NCI-H345 treated with DMSO at 0.1 percent for 48 hours (cell line): ENCODE results near the gene FAM78A.
"Not testable (repeated sequence)": the region's sequence is repeated elsewhere in the genome, so short reads cannot be mapped to it uniquely, and the experiment has no call there.

Source experiments
- DNase-seq: peaks from one replicate; lab custom pipeline; 2025; ENCODE audit not compliant: unreplicated experiment; lab: John Stamatoyannopoulos, UW

The FAM78A gene

DNA sequence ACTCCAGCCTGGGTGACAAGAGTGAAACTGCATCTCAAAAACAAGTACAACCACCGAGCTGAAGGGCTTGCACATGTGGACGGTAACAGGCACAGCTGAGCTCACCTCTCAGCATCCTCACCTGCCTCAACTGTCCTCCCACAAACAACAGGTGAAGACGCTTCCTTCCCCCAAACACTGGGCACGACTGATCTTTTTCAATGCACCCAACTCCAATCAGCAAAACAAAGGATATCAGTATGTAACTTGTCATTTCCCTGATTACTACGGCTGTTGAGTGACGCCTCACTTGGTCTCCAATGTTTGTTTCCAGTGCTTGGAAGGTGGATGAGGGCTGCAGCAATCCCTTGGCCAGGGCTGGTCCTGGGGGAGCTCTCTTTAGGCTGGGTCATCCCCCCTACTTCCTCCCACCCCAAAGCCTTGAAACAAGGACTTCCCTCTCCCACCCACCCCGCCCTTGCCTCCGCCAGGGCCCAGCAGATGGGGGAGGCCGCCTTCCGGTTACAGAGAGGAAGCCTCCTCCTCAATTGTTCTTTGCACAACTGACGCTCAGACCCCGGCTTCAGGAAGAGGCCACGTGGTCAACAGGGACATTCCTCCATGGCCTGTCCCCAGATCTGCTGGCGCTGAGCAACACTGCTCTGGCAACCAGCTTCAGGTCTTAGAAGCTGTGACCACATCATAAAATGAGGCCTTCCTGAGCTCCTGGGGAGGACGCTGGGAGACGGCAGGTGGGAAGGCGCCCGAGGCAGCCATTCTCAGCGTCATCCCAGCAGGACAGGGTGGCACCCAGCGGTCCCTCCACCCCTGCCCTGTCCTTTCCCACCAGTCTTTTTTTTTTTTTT is 5.9 kb downstream of the FAM78A start:
- no peak for DNase-seq

DNA sequence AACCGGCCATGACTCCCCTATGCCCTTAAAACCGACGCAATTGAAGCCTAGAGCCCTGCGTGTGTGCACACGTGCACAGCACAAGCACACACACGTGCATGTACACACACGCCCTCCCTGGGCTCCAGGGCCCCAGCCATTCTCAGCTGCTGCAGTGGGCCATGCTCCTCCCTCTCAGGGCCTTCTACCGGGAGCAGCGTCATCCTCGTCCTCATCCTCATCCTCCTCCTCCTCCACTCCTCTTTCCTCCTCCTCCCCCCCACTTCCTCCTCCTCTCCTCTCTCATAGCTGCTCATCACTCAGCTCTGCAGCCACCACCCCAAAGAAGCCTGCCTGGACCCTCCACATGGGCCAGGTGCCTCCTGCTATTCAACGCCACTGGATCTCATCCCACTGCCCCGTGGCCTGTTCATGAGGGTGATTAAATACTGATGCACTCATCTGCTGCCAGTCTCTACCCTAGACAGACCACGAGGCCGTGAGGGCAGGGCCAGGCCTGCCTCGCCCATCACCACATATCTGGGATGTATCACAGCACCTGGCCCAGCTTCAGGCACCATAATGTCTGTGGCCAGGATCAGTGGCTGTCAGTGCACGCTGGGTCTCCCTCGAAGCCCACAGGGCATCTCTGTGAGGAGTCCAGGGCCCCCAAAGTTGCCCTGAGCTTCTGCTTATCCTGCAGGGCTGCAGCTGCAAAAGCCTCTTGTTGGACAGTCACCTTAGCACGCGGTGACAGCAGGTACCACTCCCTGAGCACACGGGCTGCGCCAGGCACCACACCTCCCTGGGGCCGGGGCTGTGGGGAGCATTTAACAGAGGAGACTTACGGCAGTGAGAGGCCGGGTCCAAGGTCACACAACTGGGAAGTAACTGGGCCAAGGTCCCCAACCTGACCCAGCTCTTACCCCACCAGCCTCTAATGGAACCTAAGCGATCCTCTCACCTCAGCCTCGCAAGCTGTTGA is 9.8 kb downstream of the FAM78A start:
- no peak for DNase-seq

DNA sequence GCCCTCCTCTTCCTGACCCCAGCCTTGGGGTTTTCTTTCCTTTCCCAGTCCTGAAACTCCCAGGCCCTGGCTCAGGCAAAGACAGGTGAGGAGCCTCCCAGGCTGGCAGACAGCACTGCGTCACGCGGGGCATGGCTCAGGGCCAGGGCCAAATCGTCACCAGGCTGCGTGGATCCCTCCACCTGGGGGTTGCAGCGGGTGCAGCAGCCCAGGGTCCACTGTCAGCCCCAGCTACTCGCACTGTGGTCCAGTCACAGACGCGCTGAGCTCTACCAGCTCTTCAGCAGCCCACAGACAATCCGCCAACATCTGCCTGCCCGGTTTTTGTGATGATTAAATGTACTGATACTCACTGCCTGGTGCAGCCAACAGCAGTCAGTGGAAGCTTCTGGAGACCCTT is 12.1 kb downstream of the FAM78A start:
- no peak for DNase-seq

DNA sequence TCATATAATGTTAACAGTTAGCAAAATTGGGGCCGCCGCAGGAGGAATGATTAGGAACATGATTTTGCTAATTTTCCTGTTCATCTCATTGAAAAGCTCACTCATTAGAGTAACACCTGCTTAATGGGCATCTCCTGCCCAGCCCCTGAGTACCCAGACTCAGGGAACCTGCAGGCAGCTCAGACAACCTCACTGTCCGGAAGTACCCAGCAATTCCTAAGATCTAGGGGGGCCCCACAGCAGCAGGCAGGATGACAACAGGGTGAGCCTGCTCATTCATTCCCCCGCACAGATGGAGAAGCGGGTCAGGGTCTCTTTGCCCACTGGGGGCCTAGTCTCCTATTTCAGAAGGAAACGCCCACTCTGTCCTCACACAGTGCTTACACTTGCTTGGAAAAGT is 12.6 kb downstream of the FAM78A start:
- DNase-seq = no peak

DNA sequence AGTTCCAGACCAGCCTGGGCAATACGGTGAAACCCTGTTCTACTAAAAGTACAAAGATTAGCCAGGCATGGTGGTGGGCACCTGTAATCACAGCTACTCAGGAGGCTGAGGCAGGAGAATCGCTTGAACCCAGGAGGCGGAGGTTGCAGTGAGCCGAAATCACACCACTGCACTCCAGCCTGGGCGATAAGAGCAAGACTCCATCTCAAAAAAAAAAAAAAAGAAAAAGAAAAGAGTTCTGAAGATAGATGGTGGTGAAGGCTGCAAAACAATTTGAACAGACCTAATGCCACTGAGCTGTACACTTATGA is 13.3 kb downstream of the FAM78A start:
- DNase-seq = not testable (repeated sequence)

DNA sequence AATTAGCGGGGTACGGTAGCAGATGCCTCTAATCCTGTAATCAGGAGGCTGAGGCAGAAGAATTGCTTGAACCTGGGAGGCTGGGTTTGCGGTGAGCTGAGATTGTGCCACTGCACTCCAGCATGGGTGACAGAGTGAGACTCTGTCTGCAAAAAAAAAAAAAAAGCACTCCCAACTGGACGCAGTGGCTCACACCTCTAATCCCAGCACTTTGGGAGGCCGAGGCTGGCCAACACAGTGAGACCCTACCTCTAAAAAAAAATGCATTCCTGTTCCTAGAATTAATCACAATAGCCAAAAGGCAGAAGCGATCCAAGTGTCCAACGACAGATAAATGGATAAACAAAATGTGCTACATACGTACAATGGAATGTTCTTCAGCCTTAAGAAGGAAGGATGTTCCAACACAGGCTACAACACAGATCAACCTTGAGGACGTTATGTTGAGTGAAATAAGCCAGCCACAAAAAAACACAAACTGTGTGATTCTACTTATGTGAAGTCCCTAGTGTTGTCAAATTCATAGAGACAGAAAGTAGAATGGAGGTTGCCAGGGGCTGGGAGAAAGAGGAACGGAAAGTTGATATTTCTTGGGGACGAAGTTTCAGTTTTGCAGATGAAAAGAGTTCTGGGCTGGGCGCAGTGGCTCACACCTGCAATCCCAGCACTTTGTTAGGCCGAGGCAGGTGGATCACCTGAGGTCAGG is 13.8 kb downstream of the FAM78A start:
- DNase-seq = no peak

DNA sequence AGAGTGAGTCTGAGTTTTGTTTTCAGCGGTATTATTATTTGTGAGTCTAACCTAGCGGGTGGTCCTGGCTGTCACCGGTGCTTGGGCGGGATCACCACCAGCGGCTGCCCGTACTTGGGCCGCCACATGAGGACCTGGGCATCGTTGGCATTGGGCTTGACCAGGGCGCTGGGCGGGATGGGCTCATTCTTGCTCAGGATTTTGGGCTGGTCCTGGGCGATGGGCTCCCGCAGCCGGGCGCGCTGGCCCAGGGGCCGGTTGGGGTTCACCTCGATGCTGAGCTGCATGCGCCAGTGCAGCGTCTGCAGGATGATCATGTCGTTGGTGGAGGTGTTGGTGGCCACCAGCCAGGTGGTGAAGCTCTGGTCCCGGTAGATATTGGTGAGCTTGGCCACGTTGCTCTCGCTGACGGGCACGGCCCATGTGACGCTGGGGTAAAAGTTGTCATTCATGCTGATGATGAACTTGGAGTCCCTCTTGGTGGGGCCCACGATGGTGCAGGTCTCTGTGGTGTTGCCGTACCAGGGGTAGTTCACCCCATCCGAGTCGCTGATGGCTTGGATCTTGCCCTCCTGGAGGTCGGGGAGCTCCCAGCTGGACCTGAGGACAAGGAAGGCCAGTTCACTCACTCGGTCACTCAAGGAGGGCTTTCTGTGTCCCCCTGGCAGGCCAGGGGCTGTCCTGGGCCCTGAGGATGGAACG is 15.4 kb downstream of the FAM78A start:
- DNase-seq = no peak

DNA sequence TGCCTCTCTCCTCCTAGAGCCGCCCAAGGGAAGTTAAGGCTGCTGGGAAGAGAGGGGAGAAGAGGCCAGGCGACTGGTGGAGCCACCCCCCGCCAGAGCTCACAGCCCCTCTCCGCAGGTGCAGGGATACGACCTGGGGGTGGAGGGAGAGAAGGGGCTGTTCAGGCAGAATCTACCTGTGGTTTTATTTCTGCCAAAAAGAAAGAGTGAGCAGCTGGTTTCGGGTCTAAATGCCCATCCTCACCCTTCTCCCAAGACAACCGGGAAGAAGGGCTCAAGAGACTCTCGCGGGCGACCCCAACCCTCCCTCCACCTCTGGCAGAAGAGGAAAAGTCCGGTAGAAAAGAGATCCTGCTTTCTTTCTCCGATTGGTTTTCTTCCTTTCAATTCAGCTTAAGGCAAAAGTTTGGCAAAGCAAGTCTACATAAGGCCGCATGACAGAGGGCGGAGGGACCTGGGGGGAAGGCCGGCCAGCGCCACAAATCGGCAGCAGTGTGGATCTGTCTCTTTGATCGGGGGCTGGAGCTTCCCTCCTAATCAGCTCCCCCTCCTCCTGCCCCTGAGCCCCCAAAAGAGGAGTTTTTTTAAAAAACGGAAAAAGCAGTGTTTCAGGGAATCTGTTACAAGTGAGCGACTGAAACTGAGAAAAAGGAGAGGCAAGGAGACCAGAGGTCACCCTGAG is 16.3 kb downstream of the FAM78A start:
- DNase-seq = no peak

DNA sequence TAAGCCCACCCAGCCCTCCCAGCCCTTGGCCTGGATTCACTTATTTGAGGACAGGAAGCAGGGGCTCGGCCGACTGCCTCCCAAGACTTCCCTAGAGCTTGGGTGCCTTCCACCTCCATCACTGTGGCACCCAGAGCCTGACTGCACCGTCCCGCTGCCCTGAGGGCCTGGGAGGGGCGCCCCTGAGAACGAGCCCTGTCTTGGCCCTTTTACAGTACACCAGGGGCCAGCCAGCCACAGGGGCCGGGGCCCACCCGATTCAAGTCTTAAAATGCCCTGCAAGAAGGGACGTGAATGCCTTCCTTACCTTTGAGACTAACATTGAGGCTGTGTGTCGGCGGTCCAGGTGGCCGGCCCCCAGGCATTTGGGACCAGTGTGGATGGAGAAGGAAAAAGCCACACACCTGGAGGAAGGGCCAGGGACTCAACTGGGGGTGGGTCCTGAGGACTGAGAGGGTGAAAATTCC is 16.8 kb downstream of the FAM78A start:
- no peak for DNase-seq

DNA sequence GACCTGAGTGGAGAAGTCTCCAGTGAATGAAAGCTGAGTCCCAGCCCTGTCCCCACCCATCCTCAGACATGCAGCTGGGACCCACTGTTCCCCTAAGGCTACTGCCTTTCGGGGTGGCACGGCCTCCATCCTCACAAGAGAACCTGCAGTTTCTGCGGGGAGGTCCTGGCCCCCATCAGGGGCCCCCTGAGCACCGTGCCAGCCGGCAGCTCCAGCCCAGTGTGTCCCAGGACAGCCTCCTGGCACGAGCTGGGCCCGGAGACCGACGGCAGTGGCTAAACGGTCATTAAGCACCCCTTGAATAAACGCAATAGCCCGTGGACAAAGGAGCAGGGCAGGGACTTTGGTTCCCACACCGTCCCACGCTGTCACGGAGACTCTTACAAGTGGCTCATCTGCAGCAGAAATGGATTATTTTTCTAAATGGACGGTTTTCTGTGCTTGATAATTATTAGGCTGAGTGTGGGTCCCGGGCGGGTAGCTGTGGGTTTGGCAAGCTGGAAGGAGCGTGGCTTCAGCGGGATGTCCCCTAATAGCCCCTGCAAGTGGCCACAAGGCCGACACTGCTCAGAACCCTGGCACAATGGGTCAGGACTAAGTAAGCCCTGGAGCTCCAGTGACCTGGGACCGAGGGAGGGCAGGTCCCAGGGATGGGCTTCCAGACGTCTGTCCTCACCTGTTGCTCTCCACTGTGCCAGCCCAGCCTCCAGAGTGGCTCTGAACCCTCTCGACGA is 17.4 kb downstream of the FAM78A start:
- DNase-seq = no peak

DNA sequence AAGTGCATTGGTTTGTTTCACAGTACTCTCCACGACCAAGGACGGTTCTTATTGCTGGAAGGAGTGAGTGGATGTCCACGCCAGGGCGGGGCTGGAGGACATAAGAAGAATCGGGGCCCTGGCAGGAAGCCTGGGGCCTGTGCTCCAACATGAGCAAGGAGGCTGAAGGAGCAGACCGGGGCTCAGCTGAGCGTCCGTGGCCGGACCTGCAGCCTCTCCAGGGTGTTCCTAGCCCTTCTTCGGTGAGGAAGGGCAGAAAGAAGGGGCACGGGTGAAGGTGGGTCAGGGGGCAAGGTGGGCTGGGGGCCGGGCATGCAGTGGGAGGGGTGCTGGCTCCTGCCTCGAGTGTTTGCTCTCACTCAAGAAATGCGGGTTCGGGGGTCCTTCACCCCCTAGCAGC is 18.1 kb downstream of the FAM78A start:
- no peak for DNase-seq

DNA sequence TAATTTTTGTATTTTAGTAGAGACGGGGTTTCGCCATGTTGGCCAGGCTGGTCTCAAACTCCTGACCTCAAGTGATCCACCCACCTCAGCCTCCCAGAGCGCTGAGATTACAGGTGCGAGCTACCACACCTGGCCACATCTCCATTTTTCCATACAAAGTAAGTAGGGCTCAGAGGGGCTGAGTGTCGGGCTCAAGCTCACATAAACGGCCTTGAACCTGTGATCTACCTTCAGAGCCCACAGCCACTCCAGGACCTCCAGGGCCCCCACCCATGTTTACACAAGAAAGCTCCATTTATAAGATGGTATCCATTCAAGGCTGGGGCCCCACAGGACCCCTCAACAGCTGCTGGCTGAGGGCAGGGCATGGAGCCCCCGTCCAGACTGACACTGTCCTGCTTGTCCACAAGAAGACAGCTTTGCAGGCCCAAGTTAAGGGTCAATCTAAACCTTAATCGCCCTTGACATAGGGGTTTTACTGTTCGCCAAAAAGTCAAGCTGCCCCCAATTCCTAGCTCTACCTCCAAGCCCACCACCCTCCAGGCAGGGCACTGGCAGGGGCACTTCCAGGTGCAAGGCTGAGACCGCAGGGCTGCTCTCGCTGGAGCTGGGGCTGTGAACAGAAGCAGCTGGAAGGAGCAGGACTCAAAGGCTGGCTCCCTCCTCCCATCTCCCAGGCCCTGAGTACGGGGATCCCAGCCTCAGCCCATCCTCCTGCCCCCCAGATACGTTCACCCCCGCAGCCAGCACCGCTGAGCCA is 18.9 kb downstream of the FAM78A start:
- no peak for DNase-seq

DNA sequence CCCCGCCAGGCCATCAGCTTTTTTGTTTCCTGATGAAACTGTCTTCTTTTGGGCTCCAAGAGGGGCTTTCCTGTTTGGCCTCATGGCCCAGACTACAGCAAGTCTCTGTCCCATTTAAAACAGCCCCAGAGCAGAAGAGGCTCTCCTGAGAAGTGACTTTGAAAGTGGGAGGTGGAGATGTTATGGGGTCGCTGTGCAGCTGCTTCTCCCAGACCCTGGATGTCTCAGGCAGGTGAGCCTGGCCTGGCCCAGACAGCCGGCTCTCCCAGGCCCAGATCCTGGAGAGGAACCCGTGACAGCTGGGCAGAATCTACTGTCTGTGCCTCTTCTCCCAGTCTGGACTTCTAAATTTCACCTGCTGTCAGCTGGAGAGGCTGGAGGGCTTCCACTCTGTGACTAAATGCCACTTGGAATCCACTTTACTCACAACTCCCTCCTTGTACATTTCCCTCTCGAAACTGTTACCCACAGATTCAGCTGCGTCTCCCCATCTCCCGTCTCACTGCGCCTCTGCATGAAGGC is 20.6 kb downstream of the FAM78A start:
- DNase-seq = no peak

DNA sequence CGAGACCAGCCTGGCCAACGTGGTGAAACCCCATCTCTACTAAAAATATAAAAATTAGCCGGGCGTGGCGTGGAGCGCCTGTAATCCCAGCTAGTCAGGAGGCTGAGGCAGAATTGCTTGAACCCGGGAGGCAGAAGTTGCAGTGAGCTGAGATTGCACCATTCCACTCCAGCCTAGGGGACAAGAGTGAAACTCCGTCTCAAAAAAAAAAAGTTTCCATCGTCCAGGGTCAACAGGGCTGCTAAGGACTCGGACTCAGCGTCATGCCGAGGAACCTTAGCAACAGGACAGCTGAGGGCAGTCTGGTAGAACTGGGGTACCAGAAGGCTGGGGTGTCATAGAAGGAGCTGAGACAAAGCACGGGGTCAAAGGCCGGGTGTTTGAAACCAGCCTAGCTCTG is 21.7 kb downstream of the FAM78A start:
- no peak for DNase-seq

DNA sequence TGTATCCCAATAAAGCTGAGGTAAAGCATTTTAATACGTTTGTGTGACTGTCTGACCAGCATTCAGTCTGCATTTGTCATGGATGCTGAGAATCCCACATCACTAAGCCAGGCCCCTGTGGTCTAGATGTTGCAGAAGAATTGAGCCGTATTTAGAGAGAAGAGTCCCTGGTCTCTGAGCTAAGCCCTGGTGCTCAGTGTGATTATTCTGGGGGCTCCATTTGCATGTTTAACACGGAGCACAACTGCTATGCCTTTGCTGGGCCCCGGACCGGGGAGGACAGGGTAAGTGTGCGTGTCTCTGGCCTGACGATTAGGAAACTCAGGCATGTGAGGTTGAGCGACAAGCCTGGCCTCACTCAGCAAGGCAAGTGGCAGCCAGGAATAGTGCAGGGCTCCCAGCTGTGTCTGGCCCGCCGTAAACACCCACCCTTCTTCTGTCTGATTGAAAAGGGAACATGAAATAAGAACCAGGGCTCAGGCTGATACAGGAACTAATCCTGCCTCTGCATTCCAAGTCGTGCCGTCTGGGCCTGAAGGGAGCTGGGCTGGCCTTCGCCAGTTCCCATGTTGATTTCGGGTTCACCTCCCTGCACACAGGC is 22.3 kb downstream of the FAM78A start:
- no peak for DNase-seq

DNA sequence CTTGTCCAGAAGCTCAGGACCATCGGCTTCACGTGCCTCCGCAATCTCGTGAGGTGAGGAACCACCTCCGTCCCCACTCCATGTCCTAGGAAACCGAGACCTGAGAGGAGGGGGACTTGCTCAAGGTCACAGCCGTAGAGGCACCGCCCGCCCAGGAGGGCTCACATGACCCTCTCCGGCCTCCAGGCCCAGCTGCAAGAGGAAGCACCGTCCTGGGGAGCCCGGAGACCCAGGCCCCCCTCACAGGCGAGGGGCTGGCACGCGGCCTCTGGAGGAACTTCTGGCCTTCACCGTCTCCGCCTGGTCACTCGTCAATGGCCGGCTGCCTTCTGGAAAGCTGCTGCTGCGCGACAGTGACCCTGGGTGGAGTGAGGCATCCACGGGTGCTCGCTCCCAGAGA is 24.2 kb downstream of the FAM78A start:
- no peak for DNase-seq

DNA sequence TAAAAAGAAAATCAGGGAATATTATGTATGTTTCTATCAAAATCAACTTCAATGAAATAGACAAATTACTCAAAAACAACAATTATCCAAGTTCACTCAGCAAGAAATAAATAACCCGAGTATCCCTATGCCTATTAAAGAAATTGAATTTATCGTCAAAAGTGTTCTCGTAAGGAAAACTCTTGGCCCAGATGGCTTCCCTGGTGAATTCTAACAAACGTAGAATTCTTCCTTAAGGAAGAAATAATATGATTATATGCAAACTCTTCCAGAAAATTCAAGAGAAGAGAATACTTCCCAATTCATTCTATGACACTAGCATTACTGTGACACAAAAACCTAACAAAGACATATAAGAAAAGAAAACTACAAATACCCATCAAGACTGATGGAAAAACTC is 29.7 kb downstream of the FAM78A start:
- no peak for DNase-seq

DNA sequence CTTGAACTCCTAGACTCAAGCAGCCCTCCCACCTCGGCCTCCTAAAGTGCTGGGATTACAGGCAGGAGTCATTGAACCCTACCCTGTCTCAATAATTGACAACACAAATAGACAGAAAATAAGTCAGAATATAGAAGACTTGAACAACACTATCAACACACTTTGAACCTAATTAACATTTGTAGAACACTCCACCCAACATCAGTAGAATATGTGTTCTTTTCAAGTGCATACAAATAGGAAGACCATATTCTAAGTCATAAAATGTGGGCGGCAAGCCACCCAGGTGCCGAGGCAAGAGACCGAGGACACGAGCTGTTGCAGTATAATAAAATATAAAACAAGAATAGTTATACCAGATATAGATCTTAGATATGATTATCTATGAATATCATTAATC is 32.0 kb downstream of the FAM78A start:
- not testable (repeated sequence) for DNase-seq
